ENCODE data around the gene SLC44A5. TPM values are rescaled to one million over a fixed set of nuclear protein-coding genes. Genes with fewer than 3 reads are reported as not detected.

Gene SLC44A5
- total RNA-seq, 1 donor from 2014 or later, result 0.21 TPM

DNA sequence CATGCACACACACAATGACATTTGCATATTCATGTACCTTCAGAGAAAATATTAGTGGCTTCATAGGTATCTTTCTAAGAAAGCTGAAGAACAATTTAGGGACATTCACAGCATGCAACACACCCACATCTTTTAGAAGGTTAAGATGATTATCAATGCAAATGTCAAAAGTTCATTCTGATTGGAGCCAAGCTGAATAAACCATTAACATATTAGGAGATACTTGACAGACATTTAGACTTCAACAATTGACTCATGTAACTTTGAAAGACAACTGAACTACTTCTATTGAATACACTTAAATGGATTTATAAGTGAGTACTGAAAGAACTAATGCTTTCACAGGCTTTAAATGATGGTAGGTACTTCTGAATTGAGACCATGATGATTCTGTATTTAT lies 365.7 kb downstream of the SLC44A5 start:
- DNase-seq (ENCODE audit: extremely low spot score, unreplicated experiment), result no peak
- no peak overlapping the region for H3K27ac Mint-ChIP-seq (ENCODE audit: unreplicated experiment)
- no peak overlapping the region for H3K4me3 Mint-ChIP-seq (ENCODE audit: unreplicated experiment)
- TF ChIP-seq, protein P1, sequence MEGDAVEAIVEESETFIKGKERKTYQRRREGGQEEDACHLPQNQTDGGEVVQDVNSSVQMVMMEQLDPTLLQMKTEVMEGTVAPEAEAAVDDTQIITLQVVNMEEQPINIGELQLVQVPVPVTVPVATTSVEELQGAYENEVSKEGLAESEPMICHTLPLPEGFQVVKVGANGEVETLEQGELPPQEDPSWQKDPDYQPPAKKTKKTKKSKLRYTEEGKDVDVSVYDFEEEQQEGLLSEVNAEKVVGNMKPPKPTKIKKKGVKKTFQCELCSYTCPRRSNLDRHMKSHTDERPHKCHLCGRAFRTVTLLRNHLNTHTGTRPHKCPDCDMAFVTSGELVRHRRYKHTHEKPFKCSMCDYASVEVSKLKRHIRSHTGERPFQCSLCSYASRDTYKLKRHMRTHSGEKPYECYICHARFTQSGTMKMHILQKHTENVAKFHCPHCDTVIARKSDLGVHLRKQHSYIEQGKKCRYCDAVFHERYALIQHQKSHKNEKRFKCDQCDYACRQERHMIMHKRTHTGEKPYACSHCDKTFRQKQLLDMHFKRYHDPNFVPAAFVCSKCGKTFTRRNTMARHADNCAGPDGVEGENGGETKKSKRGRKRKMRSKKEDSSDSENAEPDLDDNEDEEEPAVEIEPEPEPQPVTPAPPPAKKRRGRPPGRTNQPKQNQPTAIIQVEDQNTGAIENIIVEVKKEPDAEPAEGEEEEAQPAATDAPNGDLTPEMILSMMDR (IDR thresholded peaks at IDR 0.05), result no peak
- H3K36me3 Mint-ChIP-seq (ENCODE audit: unreplicated experiment), result no peaks in the 10 kb centered on the region
- H3K4me1 Mint-ChIP-seq (ENCODE audit: unreplicated experiment), result no peaks in the 10 kb centered on the region
- peaks cover 3% of the 10 kb centered on the region for H3K27me3 Mint-ChIP-seq (ENCODE audit: unreplicated experiment)
- no peaks in the 10 kb centered on the region for H3K9me3 Mint-ChIP-seq (ENCODE audit: unreplicated experiment)

DNA sequence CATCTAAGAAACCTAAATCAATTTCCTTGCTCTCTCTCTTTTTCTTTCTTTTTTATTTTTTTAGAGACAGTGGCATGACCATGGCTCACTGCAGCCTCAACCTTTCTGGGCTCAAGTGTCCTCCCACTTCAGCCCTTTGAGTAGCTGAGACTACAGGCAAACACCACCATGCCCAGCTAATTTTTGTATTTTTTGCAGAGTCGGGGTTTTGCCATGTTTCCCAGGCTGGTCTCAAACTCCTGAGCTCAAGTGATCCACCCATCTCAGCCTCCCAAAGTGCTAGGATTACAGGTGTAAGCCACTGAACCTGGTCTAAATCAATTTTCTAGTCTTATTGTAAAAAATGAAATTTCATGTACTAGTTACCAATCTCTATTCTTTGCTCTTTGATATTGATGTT lies 367.8 kb downstream of the SLC44A5 start:
- H3K4me3 Mint-ChIP-seq (ENCODE audit: unreplicated experiment), result no peak overlapping the region
- H3K9me3 Mint-ChIP-seq (ENCODE audit: unreplicated experiment), result no peaks in the 10 kb centered on the region
- H3K27ac Mint-ChIP-seq (ENCODE audit: unreplicated experiment), result no peak overlapping the region
- TF ChIP-seq, protein P1 (IDR thresholded peaks at IDR 0.05), result no peak
- no peaks in the 10 kb centered on the region for H3K36me3 Mint-ChIP-seq (ENCODE audit: unreplicated experiment)
- no peak for DNase-seq (ENCODE audit: extremely low spot score, unreplicated experiment)
- H3K27me3 Mint-ChIP-seq (ENCODE audit: unreplicated experiment), result peaks cover 5% of the 10 kb centered on the region
- H3K4me1 Mint-ChIP-seq (ENCODE audit: unreplicated experiment), result no peaks in the 10 kb centered on the region

DNA sequence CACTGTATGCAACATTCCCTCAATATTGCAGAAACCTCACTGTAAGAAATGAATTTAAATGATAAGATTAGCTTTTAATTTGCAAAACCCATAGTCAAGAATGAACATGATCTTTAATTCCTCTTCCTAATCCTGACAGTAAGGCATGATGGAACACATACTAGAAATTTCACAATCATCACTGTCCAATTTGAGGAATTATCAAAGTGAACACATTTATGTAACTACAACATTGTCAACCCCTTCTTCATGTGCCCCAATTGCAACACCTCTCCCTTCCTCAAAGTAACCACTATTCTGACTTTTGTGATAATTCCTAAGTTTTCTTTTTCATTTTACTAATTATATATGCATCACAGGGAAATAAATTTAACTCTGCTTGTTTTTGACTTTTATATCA lies 373.6 kb downstream of the SLC44A5 start:
- H3K27me3 Mint-ChIP-seq (ENCODE audit: unreplicated experiment), result peaks cover 6% of the 10 kb centered on the region
- no peak overlapping the region for H3K4me3 Mint-ChIP-seq (ENCODE audit: unreplicated experiment)
- no peaks in the 10 kb centered on the region for H3K36me3 Mint-ChIP-seq (ENCODE audit: unreplicated experiment)
- no peaks in the 10 kb centered on the region for H3K4me1 Mint-ChIP-seq (ENCODE audit: unreplicated experiment)
- H3K9me3 Mint-ChIP-seq (ENCODE audit: unreplicated experiment), result no peaks in the 10 kb centered on the region
- TF ChIP-seq, protein P1 (IDR thresholded peaks at IDR 0.05), result no peak
- DNase-seq (ENCODE audit: extremely low spot score, unreplicated experiment), result no peak
- H3K27ac Mint-ChIP-seq (ENCODE audit: unreplicated experiment), result no peak overlapping the region

DNA sequence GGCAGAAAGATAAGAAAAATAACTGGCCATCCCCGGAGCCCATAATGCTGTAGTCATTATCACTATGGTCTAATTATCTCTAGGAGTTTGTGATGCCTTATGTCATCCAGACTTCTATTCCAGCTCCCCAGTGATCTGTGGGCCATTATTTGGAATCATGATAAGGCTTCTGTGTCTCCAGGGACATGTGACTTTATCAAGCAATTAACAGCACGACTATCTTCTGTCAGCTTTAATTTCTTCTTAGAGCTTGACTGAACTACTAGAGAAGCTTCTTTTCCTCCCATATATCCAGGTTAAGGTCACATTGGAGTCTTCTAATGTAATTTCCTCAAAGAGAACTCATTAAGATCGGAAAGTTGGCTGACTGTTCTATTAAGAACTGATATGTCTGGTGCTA lies 376.4 kb downstream of the SLC44A5 start:
- TF ChIP-seq, protein P1 (IDR thresholded peaks at IDR 0.05), result no peak
- no peak for DNase-seq (ENCODE audit: extremely low spot score, unreplicated experiment)
- Mint-ChIP-seq H3K36me3 (ENCODE audit: unreplicated experiment) (no peaks in the 10 kb centered on the region), H3K4me1 (ENCODE audit: unreplicated experiment) (no peaks in the 10 kb centered on the region), H3K9me3 (ENCODE audit: unreplicated experiment) (no peaks in the 10 kb centered on the region), H3K27me3 (ENCODE audit: unreplicated experiment) (peaks cover 5% of the 10 kb centered on the region), H3K27ac (ENCODE audit: unreplicated experiment) (no peak overlapping the region), H3K4me3 (ENCODE audit: unreplicated experiment) (no peak overlapping the region)

DNA sequence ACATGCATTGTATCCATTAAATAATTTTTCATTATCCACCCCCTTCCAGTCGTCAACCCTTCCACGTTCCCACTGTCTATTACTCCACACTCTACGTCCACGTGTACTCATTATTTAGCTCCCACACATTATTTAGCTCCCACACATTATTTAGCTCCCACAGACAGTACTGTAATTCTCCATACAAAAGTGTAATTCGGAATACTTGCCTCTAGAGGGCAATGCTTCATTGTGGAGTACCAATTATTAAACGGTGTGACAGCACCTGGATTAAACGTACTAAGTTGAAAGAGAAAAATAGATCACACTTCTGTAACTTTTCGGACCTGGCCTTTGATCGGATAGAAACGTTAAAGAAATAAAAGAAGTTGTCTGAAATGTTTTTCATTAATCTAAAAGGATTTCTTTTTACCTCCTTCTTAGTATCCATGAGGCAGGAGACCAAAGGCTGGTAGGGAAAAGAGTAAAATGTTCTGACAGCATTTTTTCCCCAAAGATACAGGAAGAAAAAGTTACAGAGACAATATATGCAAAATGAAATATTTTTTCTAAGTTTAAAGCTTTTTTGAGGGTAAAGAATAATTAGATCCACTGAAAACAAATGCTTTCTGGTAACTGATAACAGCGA lies 377.5 kb downstream of the SLC44A5 start:
- Mint-ChIP-seq H3K9me3 (ENCODE audit: unreplicated experiment) (no peaks in the 10 kb centered on the region), H3K36me3 (ENCODE audit: unreplicated experiment) (no peaks in the 10 kb centered on the region), H3K27ac (ENCODE audit: unreplicated experiment) (no peak overlapping the region), H3K27me3 (ENCODE audit: unreplicated experiment) (peaks cover 2% of the 10 kb centered on the region), H3K4me3 (ENCODE audit: unreplicated experiment) (no peak overlapping the region), H3K4me1 (ENCODE audit: unreplicated experiment) (no peaks in the 10 kb centered on the region)
- no peak for DNase-seq (ENCODE audit: extremely low spot score, unreplicated experiment)
- TF ChIP-seq, protein P1 (IDR thresholded peaks at IDR 0.05), result peak; percentile 54
